ENCODE results near the gene RNF157.

DNA sequence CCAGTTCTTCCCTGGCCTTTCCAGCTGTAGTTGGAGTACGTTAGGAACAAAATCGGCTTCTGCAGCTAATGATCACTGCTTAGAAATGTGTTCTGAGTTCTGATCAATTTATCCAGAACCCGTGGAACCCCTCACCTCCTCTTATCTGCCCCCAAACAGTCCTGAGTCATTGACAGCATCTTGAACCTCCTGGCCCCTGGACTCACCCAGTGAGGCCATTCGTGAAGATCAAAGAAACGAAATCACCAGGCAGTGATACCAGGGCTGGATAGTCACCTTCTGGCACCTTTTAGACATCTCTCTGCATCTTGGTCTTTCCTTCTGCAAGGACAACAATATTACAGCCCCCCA is 119.7 kb downstream of the RNF157 start:
- TF ChIP-seq POLR2A (IDR thresholded peaks at IDR 0.05; ENCODE audit: low read depth, low read length), result no peak
- TF ChIP-seq POLR2AphosphoS5 (IDR thresholded peaks at IDR 0.05; ENCODE audit: low read depth, low read length), result no peak
- TF ChIP-seq TAF1 (IDR thresholded peaks at IDR 0.05; ENCODE audit: borderline replicate concordance, low read depth, low read length), result no peak
